GM12865 (cell line): Measurements from ENCODE around the gene DIP2C.

Experiments used
- DNase-seq: peaks from one replicate; pipeline ENCODE4 v3.0.0; 2010; ENCODE audit warnings: low read depth
- H3K4me3 ChIP-seq: 2 replicates; pipeline ENCODE4 v1.5.1; 2011; ENCODE audit warnings: mild to moderate bottlenecking, low read depth, low read length, control low read depth
- CTCF ChIP-seq: IDR thresholded peaks from 2 replicates; pipeline ENCODE4 v1.5.1; 2011; ENCODE audit warnings: low read length, control low read depth, low read depth, inconsistent platforms; ENCODE audit not compliant: insufficient read depth; ENCODE audit errors: missing control alignments

The DIP2C gene

GRCh38 chr10:725786-726185 is 36.3 kb upstream of the DIP2C start:
- H3K4me3 ChIP-seq, result no peak overlapping the region
- no peak for TF ChIP-seq CTCF
- no peak for DNase-seq

GRCh38 chr10:725302-725701 is 35.8 kb upstream of the DIP2C start:
- H3K4me3 ChIP-seq, result no peak overlapping the region
- no peak for TF ChIP-seq CTCF
- DNase-seq, result no peak

DNA sequence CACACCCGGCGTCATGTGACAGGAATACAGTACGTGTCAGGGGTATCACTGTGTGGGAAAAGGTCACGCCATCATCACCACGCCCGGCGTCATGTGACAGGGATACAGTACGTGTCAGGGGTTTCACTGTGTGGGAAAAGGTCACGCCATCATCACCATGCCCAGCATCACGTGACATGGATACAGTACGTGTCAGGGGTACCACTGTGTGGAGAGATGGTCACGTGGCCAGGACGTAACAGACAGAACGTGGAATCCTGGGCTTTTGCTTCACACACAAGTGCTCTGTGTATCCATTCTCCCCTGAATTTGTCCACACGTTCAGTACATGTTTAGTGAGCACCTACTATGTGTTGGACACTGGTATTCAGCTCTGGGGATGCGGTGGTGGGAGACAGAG is 34.5 kb upstream of the DIP2C start:
- H3K4me3 ChIP-seq, result no peak overlapping the region
- no peak for DNase-seq
- no peak for TF ChIP-seq CTCF

GRCh38 chr10:722281-723060 is 33.0 kb upstream of the DIP2C start:
- no peak for TF ChIP-seq CTCF
- H3K4me3 ChIP-seq, result no peak overlapping the region
- no peak for DNase-seq

DNA sequence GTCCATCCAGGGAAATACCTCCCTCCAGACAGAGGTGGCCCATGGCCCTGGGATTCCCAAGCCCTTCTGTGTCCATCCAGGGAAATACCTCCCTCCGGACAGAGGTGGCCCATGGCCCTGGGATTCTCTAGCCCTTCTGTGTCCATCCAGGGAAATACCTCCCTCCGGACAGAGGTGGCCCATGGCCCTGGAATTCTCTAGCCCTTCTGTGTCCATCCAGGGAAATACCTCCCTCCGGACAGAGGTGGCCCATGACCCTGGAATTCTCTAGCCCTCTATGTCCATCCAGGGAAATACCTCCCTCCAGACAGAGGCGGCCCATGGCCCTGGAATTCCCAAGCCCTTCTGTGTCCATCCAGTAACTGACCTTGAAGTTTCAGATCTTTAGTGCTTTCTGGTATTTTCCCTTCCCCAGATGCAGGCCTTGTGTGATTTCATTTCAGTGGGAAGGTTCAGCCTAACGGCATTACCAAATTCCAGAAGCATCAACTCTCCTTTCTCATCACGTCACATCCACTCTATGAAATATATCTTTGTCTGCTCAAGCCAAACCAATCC is 28.8 kb upstream of the DIP2C start:
- TF ChIP-seq CTCF, result no peak
- H3K4me3 ChIP-seq, result no peak overlapping the region
- no peak for DNase-seq

GRCh38 chr10:717458-717857 is 28.0 kb upstream of the DIP2C start:
- no peak overlapping the region for H3K4me3 ChIP-seq
- no peak for TF ChIP-seq CTCF
- no peak for DNase-seq

GRCh38 chr10:716821-717220 is 27.4 kb upstream of the DIP2C start:
- no peak for DNase-seq
- TF ChIP-seq CTCF, result no peak
- H3K4me3 ChIP-seq, result no peak overlapping the region
